GM12878 (cell line): ENCODE measurements around the gene COL11A2.

Source experiments
- CTCF ChIP-seq, 3 experiments: IDR thresholded peaks in 2 of 3; conservative IDR thresholded peaks in 1 of 3; 2 replicates each; pipeline ENCODE4 v1.5.1; 2011; ENCODE audit warnings: low read depth in 3 of 3, low read length in 3 of 3, mild to moderate bottlenecking in 3 of 3, control low read depth in 2 of 3, moderate library complexity in 2 of 3, inconsistent platforms in 1 of 3, mixed read lengths in 1 of 3; ENCODE audit not compliant: control insufficient read depth in 2 of 3, insufficient read depth in 1 of 3; ENCODE audit errors: extremely low read depth in 1 of 3
- E2F4 ChIP-seq: IDR thresholded peaks from 2 replicates; pipeline ENCODE4 v1.6.1; 2012; ENCODE audit warnings: low read depth, low read length, improper control_type of control experiment
- EGR1 ChIP-seq, 2 experiments: IDR thresholded peaks; 1 replicate in 1 of 2; 2 replicates in 1 of 2; pipeline ENCODE4 v1.6.1; 2011 to 2012; ENCODE audit warnings: low read depth in 2 of 2, low read length in 2 of 2, borderline replicate concordance in 1 of 2, mild to moderate bottlenecking in 1 of 2, moderate library complexity in 1 of 2
- KDM1A ChIP-seq: fragments of 200-600 bp; sonication (generic); IDR thresholded peaks from 2 replicates; pipeline ENCODE4 v1.6.1; 2016; ENCODE audit warnings: borderline replicate concordance
- MXI1 ChIP-seq: fragments of 150-350 bp; IDR thresholded peaks from 2 replicates; pipeline ENCODE4 v1.6.1; 2011; ENCODE audit warnings: low read depth, mild to moderate bottlenecking, inconsistent platforms, low read length, improper control_type of control experiment
- NFIC ChIP-seq: IDR thresholded peaks from 2 replicates; pipeline ENCODE4 v1.6.1; 2012; ENCODE audit warnings: low read depth, mild to moderate bottlenecking, inconsistent platforms, low read length, moderate library complexity
- PBX3 ChIP-seq: IDR thresholded peaks from 2 replicates; pipeline ENCODE4 v1.6.1; 2011; ENCODE audit warnings: mild to moderate bottlenecking, low read depth, low read length, moderate library complexity; ENCODE audit not compliant: insufficient replicate concordance
- POLR2AphosphoS2 ChIP-seq: IDR thresholded peaks from 2 replicates; pipeline ENCODE4 v1.6.1; 2011; ENCODE audit warnings: low read depth, mild to moderate bottlenecking, low read length, improper control_type of control experiment, moderate library complexity
- REST ChIP-seq: IDR thresholded peaks from 2 replicates; pipeline ENCODE4 v1.6.1; 2012; ENCODE audit warnings: mild to moderate bottlenecking, low read depth, low read length
- TCF3 ChIP-seq: IDR thresholded peaks from 2 replicates; pipeline ENCODE4 v1.6.1; 2012; ENCODE audit warnings: low read depth, mild to moderate bottlenecking, low read length, borderline replicate concordance; ENCODE audit not compliant: insufficient read depth
- YY1 ChIP-seq: IDR thresholded peaks from 2 replicates; pipeline ENCODE4 v1.6.1; 2011; ENCODE audit warnings: low read depth, mild to moderate bottlenecking, low read length
- TF ChIP-seq, protein P1 (sequence below): fragments of 450-650 bp; IDR thresholded peaks from 2 replicates; pipeline ENCODE4 v1.6.1; 2014; ENCODE audit warnings: mild to moderate bottlenecking

DNA sequence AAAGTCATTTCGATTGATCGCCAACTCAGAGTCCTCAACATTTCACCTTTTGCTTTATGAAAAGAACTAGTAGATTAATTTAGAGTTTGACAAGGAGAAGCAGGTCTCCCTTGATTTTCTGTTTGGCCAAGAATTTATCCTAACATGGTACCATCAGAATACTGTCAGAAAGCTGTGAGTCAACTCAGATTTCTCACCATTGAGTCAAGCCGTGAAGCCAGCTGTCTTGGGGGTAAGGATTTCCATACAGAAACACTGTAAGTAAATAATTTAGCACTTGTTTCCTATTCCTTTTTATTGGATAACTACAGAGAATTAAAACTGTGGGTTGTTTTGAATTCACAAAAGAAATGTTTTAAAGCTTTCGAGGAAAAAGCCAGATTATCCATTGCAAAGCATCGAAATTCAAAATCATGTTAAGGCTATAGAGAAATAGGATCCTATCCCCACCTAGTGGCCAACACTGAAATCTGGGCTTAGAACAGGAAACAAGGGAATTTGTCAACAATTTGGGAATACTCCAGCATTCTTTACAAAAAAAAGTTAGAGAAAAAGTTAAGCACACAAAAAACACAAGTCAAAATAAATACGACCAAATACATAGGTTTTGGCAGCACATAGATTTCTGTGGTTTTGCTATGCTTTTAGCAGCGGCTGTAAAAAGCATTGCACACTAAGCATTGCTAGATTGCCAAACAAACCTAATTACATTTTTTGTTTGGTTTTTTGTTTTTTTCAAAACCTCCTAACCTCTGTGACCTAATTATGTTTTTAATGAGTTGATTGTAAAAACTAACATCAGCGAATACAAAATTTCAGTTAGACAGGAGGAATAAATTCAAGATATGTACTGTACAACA, 44.2 kb downstream of the COL11A2 start:
- peak; percentile 69 to 82 (median 81) for TF ChIP-seq CTCF (IDR thresholded peaks at IDR 0.05 in 2 of 3, conservative IDR thresholded peaks at IDR 0.05 in 1 of 3; ENCODE audit: control insufficient read depth in 2 of 3, extremely low read depth in 1 of 3, insufficient read depth in 1 of 3, low read depth in 3 of 3, low read length in 3 of 3)
- TF ChIP-seq POLR2AphosphoS2: no peak
- no peak for TF ChIP-seq NFIC
- no peak for TF ChIP-seq KDM1A
- TF ChIP-seq TCF3: no peak
- TF ChIP-seq YY1: no peak
- no peak for TF ChIP-seq MXI1
- TF ChIP-seq, protein P1, sequence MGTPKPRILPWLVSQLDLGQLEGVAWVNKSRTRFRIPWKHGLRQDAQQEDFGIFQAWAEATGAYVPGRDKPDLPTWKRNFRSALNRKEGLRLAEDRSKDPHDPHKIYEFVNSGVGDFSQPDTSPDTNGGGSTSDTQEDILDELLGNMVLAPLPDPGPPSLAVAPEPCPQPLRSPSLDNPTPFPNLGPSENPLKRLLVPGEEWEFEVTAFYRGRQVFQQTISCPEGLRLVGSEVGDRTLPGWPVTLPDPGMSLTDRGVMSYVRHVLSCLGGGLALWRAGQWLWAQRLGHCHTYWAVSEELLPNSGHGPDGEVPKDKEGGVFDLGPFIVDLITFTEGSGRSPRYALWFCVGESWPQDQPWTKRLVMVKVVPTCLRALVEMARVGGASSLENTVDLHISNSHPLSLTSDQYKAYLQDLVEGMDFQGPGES: no peak
- no peak for TF ChIP-seq REST
- TF ChIP-seq EGR1 (IDR thresholded peaks at IDR 0.05; ENCODE audit: borderline replicate concordance in 1 of 2, low read depth in 2 of 2, low read length in 2 of 2): no peak
- no peak for TF ChIP-seq PBX3
- no peak for TF ChIP-seq E2F4
